Activated CD8-positive, alpha-beta memory T cell treated with anti-CD3 and anti-CD28 coated beads, Interleukin-2, amount 50 U/mL, for 24 hours (primary cell): Measurements from ENCODE around the gene KLRC2.
"Not testable (repeated sequence)": the region's sequence is repeated elsewhere in the genome, so short reads cannot be mapped to it uniquely, and the experiment has no call there.

Source experiments
- DNase-seq: peaks from one replicate; pipeline ENCODE4 v3.0.0-alpha.2; 2020; ENCODE audit errors: extremely low read depth

The KLRC2 gene

GRCh38 chr12:10405294-10405693 lies 30.5 kb downstream of the KLRC2 start:
- no peak for DNase-seq

- DNase-seq: no peak
Observed at GRCh38 chr12:10404798-10405197, 31.0 kb downstream of the KLRC2 start.

- no peak for DNase-seq
Observed at GRCh38 chr12:10400829-10401228, 35.0 kb downstream of the KLRC2 start.

GRCh38 chr12:10398168-10398567 lies 37.6 kb downstream of the KLRC2 start:
- DNase-seq: no peak

GRCh38 chr12:10397296-10397695 lies 38.5 kb downstream of the KLRC2 start:
- no peak for DNase-seq

GRCh38 chr12:10396176-10396575 lies 39.6 kb downstream of the KLRC2 start:
- DNase-seq: not testable (repeated sequence)

- no peak for DNase-seq
Observed at GRCh38 chr12:10395390-10395998, 40.3 kb downstream of the KLRC2 start.

GRCh38 chr12:10394531-10395152 lies 41.2 kb downstream of the KLRC2 start:
- DNase-seq: not testable (repeated sequence)

- no peak for DNase-seq
Observed at GRCh38 chr12:10393291-10393690, 42.5 kb downstream of the KLRC2 start.

GRCh38 chr12:10392394-10392930 lies 43.3 kb downstream of the KLRC2 start:
- no peak for DNase-seq

- not testable (repeated sequence) for DNase-seq
Observed at GRCh38 chr12:10390991-10391390, 44.8 kb downstream of the KLRC2 start.

- DNase-seq: no peak
Observed at GRCh38 chr12:10389904-10390303, 45.9 kb downstream of the KLRC2 start, which contains the start of gene KLRK1. Gene KLRK1 (minus strand): TSS chr12:10390041. CDS start chr12:10388810, 1,231 bp downstream.

GRCh38 chr12:10388624-10389413 lies 47.0 kb downstream of the KLRC2 start:
- DNase-seq: no peak

- DNase-seq: not testable (repeated sequence)
Observed at GRCh38 chr12:10387498-10387897, 48.3 kb downstream of the KLRC2 start.

- no peak for DNase-seq
Observed at GRCh38 chr12:10386857-10387256, 49.0 kb downstream of the KLRC2 start.

- no peak for DNase-seq
Observed at GRCh38 chr12:10385166-10385613, 50.6 kb downstream of the KLRC2 start.

GRCh38 chr12:10384191-10384590 lies 51.6 kb downstream of the KLRC2 start:
- DNase-seq: no peak

- no peak for DNase-seq
Observed at GRCh38 chr12:10381928-10382628, 53.7 kb downstream of the KLRC2 start.
